ENCODE data around the gene CXCR2.

- TF ChIP-seq POLR2A (IDR thresholded peaks at IDR 0.05): no peak
- no peak for TF ChIP-seq CTCF (IDR thresholded peaks at IDR 0.05)
Observed at GRCh38 chr2:218077464-218078216, 48.2 kb upstream of the CXCR2 start.
